GM10266 (cell line): ENCODE measurements around the gene TXNL4A.

Experiments used
- DNase-seq: peaks from one replicate; pipeline ENCODE4 v3.0.0; 2012; ENCODE audit errors: extremely low spot score
- CTCF ChIP-seq: IDR thresholded peaks from 2 replicates; pipeline ENCODE4 v1.5.1; 2012; ENCODE audit warnings: mild to moderate bottlenecking, low read depth; ENCODE audit not compliant: control insufficient read depth, insufficient read depth; ENCODE audit errors: missing control alignments

Gene TXNL4A

GRCh38 chr18:79931475-79931874 lies 56.9 kb downstream of the TXNL4A start:
- TF ChIP-seq CTCF = no peak
- no peak for DNase-seq

- TF ChIP-seq CTCF = no peak
- DNase-seq = no peak
Measured at GRCh38 chr18:79930020-79930642, 58.2 kb downstream of the TXNL4A start.

GRCh38 chr18:79928563-79928960 lies 59.8 kb downstream of the TXNL4A start:
- TF ChIP-seq CTCF = no peak
- DNase-seq = no peak

GRCh38 chr18:79927607-79928562 lies 60.5 kb downstream of the TXNL4A start:
- no peak for TF ChIP-seq CTCF
- DNase-seq = no peak

- no peak for DNase-seq
- TF ChIP-seq CTCF = no peak
Measured at GRCh38 chr18:79926715-79927606, 61.4 kb downstream of the TXNL4A start.

- no peak for TF ChIP-seq CTCF
- no peak for DNase-seq
Measured at GRCh38 chr18:79926306-79926705, 62.1 kb downstream of the TXNL4A start.
